Tongue (tissue), 2 donors: ENCODE data around the gene B2M. TPM values are rescaled to one million over a fixed set of nuclear protein-coding genes. Genes with fewer than 3 reads are reported as not detected.
"Not testable (repeated sequence)": the region's sequence is repeated elsewhere in the genome, so short reads cannot be mapped to it uniquely, and the experiment has no call there.

Source experiments
- DNase-seq: peaks from one replicate; pipeline ENCODE4 v3.0.0-alpha.2; 2015
- total RNA-seq: library from RNA; depleted of rRNA; stranded (reverse); fragments of >200 nt; gene quantifications from one replicate; pipeline ENCODE4 v1.2.3, GENCODE V29; 2014

Gene B2M
- 1,240 TPM for total RNA-seq

DNA sequence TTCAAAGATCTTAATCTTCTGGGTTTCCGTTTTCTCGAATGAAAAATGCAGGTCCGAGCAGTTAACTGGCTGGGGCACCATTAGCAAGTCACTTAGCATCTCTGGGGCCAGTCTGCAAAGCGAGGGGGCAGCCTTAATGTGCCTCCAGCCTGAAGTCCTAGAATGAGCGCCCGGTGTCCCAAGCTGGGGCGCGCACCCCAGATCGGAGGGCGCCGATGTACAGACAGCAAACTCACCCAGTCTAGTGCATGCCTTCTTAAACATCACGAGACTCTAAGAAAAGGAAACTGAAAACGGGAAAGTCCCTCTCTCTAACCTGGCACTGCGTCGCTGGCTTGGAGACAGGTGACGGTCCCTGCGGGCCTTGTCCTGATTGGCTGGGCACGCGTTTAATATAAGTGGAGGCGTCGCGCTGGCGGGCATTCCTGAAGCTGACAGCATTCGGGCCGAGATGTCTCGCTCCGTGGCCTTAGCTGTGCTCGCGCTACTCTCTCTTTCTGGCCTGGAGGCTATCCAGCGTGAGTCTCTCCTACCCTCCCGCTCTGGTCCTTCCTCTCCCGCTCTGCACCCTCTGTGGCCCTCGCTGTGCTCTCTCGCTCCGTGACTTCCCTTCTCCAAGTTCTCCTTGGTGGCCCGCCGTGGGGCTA lies at the start of gene B2M, which contains the start of gene PATL2:
Gene B2M, plus strand, starts transcription at position 422 of the 647 bp plus-strand sequence. Its CDS starts 30 bp downstream, at position 452.
Gene PATL2, minus strand, starts transcription at position 228 of the 647 bp plus-strand sequence. CDS start 34,833 bp downstream, outside the sequence.
- peak; percentile 98 for DNase-seq

DNA sequence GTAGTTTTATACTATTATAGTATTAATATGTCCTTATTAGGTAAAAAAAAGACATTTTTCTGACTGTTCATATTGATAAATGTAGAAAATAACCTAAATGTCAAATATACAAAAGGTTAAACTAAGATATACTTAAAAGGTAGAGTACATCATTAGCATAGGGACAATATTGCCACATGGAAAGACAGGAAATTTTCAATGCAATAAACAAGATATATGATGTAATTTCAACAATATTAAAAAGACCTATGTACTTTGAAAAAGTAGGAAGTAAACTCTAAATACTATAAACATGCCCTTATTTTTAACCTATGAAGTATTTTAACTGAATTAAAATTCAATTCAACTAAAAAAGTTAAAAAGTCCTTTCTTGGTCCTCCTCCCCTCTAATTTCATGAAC lies 49.7 kb upstream of the B2M start:
- no peak for DNase-seq

GRCh38 chr15:44662478-44663409 lies 48.6 kb upstream of the B2M start:
- peak; percentile 64 for DNase-seq

GRCh38 chr15:44663410-44664308 lies 47.7 kb upstream of the B2M start, which contains the start of gene SPG11:
Gene SPG11, minus strand, starts transcription at chr15:44663662. Its CDS starts 15 bp downstream, at chr15:44663647.
- peak; percentile 99 for DNase-seq

GRCh38 chr15:44666210-44667038 lies 44.9 kb upstream of the B2M start:
- no peak for DNase-seq

- DNase-seq: no peak
Measured at GRCh38 chr15:44667039-44667360, 44.3 kb upstream of the B2M start.

DNA sequence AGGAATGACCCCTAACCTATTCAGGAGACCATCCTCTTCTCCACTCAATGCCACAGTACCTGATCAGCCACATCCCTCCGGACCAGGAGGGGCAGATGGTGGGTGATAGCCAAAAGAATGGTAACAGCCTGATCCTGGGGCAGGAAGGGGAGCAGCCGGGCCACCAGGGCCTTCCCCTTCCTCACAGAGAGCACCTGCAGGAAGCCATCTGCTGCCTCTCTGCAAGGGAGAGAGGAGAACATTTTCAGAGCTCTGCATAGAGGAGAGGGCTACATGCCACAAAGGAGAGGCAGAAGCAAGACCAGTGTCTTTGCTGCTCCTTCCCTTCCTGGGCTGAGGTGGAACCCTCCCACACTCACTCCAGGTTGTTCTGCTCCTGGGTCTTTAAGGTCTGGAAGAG lies 42.4 kb upstream of the B2M start:
- DNase-seq: no peak

DNA sequence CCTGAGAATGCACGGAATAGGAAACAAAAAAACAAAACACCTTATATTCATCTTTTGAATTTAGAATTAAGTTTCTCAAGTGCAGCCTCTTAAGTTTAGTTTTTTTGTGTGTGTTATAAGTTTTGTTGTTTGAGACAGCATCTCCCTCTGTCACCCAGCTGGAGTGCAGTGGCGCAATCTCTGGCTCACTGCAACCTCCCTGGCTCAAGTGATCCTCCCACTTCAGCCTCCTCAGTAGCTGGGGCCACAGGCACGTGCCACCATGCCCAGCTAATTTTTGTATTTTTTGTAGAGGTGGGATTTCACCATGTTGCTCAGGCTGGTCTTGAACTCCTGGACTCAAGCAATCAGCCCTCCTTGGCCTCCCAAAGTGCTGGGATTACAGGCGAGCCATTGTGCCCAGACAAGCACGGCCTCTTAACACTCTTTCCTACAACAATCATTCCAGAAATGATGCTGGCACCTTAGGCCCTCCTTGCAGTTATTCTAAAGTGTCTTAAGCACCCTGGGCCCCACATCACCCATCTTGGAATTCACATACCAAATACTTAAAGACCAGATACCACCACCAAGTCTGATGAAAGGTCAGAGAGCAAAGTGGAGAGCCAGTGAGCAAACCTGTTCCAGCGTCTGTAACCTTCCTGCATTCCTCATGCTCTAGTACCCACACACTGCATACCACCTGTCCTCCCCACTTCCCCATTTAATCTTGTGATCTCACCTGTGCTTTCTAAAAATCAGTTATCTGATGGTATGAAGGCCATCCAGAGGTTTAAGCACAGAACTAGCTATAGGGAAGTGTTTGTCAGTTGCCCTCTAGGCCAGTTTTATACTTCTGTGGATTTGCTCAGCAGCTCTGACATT lies 41.0 kb upstream of the B2M start:
- no peak for DNase-seq

- no peak for DNase-seq
Measured at GRCh38 chr15:44673639-44674038, 37.7 kb upstream of the B2M start.

DNA sequence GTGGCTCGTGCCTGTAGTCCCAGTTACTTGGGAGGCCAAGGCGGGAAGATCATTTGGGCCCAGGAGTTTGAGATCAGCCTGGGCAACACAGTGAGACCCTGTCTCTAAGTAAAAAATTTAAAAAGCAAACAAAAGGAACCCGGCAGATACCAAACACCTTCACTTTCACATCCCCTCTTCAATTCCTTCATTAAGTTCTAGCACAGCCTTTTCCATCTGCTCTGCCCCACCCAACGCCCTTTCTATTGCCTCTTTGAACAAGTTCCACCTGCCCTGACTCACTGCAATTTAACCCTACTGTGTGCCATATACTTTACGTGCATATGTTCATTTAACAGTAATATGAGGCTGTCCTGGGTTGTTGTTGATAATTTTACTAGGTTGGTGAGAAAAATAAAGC lies 35.4 kb upstream of the B2M start:
- DNase-seq: no peak

DNA sequence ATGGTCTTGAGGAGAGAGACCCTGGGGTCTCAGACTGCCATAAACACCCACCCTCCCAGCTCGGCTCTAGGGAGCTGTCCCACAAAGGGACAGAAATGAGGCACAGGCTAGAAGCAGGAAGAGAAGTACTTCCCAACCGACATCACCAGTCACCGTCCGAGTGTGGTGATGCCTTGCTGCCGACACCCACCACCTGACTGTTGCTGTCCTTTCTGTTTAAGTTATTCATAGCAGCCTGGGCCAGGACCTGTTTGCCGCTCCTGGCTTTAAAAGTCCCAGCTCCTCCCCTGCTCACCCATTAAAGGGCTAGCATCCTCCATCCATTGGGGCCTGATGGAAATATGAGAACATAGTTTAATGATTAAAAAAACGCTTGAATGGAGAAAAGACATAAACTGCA lies 34.6 kb upstream of the B2M start:
- DNase-seq: no peak

DNA sequence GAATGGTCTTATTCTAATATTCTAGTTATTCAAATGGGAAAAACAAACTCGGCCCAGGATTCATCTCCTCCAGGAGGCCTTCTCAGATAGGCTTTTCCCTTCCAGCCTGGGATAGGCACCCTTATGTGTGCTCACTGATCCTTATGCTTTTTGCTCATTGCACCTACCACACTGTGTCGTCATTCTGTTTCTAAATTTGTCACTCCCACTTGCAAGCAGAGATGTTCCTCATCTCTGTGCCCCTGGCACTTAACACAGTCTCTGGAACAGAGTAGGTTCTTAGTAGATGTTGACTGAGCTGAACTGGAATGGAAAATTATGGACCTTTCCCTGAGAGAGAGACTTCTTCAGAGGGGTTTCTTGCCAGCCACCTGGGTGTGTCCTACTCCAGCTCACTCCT lies 29.1 kb upstream of the B2M start:
- DNase-seq: no peak

DNA sequence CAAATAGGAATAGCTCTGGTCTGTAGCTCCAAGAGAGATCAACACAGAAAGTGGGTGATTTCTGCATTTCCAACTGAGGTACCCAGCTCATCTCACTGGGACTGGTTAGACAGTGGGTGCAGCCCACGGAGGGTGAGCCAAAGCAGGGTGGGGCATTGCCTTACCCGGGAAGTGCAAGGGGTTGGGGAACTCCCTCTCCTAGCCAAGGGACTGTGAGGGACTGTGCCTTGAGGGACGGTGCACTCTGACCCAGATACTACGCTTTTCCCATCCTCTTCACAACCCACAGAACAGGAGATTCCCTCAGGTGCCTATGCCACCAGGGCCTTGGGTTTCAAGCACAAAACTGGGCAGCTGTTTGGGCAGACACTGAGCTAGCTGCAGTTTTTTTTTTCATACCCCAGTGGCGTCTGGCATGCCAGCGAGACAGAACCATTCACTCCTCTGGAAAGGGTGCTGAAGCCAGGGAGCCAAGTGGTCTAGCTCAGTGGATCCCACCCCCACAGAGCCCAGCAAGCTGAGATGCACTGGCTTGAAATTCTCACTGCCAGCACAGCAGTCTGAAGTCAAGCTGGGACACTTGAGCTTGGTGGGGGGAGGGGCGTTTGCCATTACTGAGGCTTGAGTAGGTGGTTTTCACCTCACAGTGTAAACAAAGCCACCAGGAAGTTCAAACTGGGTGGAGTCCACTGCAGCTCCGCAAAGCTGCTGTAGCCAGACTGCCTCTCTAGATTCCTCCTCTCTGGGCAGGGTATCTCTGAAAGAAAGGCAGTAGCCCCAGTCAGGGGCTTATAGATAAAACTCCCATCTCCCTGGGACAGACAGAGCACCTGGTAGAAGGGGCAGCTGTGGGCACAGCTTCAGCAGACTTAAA lies 28.3 kb upstream of the B2M start:
- DNase-seq: peak; percentile 19

GRCh38 chr15:44689318-44689717 lies 22.0 kb upstream of the B2M start:
- DNase-seq: not testable (repeated sequence)

DNA sequence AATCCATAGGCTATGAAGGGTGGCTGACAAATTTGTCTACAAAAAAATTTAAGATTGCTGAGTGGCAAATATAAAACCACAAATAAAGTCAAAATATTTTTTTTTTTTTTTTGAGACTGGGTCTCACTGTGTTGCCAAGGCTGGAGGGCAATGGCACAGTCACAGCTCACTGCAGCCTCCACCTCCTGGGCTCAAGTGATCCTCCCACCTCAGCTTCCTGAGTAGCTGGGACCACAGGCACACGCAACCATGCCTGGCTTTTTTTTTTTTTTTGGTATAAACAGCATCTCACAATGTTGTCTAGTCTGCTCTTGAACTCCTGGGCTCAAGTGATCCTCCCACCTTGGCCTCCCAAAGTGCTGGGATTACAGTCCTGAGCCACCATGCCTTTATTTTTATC lies 21.1 kb upstream of the B2M start:
- not testable (repeated sequence) for DNase-seq

- no peak for DNase-seq
Measured at GRCh38 chr15:44692659-44693058, 18.7 kb upstream of the B2M start.

DNA sequence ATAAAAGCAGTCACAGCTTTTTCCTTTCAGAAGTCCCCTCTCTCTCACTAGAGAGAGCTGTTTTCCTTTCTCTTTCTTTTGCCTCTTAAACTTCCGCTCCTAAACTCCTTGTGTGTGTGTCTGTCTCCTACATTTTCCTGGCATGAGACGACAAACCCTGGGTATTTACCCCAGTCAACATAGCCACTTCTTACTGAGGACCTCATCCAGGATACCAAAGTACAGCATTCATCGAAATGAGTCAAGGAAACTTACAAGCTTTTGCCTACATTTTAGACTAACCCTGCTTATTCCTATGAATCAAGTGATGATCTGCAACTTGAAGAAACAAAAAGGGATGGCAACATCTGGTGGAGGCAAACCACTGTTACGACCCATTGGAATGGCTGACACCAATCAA lies 16.9 kb upstream of the B2M start:
- no peak for DNase-seq

GRCh38 chr15:44695294-44695693 lies 16.0 kb upstream of the B2M start:
- no peak for DNase-seq

DNA sequence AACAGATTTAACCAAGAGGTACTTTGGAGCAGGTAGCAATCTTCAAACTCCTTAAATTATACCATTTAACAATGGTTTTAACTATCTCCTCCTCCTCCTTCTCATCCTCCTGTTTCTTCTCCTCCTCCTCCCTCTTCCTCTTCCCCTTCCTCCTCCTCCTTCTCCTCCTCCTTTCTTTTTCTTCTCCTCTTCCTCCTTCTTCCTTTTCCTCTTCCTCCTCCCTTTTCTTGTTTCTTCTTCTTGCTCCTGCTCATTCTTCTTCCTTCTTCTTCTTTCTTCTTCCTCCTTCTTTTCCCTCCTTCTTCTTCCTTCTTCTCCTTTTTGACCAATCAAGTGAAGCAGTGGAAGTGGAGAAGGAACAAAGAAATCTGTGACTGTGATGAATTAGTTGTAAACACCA lies 14.3 kb upstream of the B2M start:
- no peak for DNase-seq
